Activated CD4-positive, alpha-beta T cell treated with anti-CD3 and anti-CD28 coated beads, Interleukin-2, Interleukin-4, amounts not matched to agents 100 ng/mL and 50 ng/mL, durations not matched to agents 16 hours and 8 hours (primary cell): ENCODE measurements around the gene CNOT6.

Experiments used
- DNase-seq: peaks from one replicate; pipeline ENCODE4 v3.0.0-alpha.2; 2020; ENCODE audit warnings: low spot score

Gene CNOT6

GRCh38 chr5:180601591-180602480, 107.7 kb downstream of the CNOT6 start:
- no peak for DNase-seq

DNA sequence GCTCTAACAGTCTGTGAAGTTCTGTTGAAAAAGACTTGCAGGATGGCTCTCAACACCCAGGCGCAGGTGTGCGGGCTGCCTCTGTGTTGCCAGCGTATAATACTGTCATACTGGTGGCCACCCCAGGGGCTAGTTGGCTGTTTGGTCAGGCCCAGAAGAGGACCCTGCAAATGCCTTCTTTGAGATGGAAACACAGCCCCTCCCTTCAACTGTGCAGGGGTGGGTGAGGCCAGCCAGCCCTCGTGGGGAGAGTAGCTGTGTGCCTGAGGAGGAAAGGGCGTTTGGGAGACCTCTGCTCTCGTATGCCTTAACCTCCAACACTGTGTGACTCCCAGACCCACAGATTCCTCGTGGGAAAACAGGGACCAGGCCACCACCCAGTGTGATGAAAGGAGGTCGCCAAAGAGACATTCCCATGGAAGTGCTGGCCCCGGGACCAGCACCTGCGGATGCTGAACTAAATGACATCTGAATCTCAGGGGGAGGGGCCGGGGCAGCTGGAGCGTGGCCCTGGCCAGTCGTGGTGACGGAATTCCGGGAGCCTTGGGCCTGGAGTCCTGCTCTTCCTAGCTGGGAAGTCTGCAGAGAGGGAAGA, 108.4 kb downstream of the CNOT6 start:
- DNase-seq, result no peak

GRCh38 chr5:180603076-180603594, 109.0 kb downstream of the CNOT6 start:
- no peak for DNase-seq

- DNase-seq, result no peak
These were observed 110.1 kb downstream of the CNOT6 start for GRCh38 chr5:180604271-180604670.

DNA sequence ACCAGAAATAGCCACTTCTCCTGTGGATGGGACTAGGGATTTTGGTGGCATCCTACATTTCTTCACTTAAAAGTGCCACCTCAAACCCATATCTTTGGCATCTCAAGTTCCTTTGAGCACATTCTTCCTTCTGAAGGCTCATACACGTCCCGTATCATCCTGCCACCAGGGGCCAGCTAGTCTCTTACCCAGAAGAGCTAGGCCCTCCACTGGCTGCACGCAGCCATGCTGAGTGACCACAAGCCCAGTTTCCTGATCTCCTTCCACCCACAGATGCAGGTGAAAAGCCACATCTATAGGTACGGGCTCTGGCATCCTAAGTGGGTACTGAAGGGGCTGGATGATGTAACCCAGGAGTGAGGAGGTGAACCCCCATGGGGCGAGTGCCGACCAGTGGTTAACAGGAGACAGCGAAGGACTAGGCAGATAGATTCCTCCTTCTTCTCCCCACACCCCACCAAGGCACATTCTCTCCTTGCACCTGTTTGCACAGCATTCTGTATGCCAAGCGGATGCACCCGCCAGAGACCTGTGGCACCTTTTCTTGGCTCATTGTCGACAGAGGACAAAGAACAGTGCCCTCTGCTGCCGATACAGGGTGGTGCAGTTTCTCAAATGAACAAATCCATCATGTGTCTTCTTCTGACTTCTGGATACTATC, 111.5 kb downstream of the CNOT6 start:
- DNase-seq, result peak; percentile 71

DNA sequence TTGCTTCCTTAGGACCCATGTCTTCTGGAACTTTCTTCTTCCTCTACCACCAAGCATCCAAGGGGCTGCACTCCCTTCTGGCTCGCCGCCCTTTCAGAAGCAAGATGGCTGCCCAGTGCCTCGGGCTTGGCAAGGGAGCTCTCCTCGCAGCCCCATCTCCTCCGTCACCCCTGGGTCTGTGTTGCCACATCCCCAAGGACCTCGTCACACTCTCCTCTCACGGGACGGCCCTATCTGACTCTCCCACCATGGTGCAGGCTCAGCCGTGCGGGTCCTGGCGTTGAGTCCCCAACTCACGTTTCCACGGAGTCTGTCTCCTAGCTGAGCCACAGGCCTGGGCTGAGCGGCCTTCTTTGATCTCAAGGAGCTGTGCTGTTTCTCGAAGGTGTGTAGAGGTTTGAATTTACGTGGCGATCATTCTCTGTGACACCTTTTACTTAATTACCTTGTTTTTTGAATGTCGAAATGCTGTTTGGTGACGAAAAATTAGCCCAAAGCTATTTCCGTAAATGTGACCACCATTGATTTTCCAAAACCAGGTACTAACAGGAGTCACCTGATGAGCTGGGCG, 112.1 kb downstream of the CNOT6 start:
- DNase-seq, result no peak

DNA sequence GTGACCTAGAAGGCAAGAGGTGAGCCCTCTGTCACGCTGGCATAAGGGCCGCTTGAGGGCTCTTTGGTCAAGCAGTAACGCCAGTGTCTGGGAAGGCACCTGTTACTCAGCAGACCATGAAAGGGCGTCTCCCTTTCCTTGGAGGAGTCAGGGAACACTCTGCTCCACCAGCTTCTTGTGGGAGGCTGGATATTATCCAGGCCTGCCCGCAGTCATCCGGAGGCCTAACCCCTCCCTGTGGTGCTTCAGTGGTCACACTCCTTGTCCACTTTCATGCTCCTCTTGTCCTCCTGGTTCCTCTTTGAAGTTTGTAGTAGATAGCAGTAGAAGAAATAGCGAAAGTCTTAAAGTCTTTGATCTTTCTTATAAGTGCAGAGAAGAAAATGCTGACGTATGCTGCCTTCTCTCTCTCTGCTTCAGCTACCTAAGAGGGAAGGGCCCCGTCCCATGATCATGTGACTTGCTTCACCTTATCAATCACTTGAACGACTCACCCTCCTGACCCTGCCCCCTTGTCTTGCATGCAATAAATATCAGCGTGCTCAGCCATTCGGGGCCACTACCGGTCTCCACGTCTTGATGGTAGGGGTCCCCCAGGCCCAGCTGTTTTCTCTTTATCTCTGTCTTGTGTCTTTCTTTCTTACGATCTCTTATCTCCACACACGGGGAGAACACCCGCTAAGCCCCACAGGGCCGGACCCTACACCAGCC, 113.8 kb downstream of the CNOT6 start:
- DNase-seq, result peak; percentile 30

GRCh38 chr5:180608572-180609310, 114.6 kb downstream of the CNOT6 start:
- no peak for DNase-seq

DNA sequence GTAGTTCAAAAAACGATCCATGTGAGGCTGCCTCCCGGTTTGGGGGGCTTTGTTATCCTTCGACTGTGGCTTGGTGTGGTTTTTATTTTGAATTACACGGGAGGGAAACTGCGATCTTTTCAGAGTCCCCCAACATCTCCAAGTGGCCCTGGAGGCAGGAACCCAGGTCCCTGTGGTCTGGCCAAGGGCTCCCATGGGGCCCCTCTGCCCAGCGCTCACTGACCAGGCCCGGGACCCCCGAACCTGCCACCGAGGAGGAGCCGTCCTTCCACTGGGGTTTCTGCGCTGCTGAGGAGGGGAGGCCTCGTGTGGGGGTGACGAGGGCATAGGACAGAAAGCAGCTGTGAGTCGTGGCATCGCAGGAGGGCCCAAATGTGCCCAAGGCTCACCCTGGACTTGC, 115.2 kb downstream of the CNOT6 start:
- DNase-seq, result no peak

DNA sequence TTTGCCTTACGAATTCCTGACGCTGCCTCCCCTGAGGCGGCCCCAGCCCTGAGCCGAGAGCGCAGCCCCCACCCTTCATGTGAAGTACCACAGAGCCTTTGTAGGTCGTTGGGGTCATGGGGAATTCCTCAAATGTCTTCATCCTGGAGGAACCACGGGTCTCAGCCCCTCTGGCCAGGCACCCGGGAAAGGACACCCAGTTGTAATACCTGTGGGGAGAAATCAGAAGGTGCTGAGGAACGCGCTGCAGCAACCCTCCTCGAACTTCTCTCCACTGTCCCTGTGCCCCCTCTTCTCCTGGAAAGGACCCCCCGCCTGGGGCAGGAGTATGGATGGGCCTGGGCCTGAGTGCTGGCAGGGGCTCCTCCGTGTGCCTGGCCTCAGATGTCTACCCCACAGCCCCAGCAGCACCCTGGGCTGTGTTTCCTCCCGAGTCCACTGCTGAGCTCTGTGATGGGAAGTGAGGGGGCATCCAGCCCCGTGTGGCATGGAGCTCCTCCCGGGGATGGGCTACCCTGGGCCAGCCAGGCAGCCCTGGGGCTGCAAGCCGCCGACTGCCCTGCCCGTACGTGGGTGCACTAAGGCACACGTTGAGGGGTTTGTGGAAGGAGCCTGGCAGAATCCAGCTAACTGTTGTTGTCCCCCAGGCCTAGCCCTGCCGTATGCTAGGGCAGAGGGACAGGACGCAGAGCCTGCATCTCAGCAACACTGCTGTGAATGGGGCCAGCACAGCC, 115.8 kb downstream of the CNOT6 start:
- DNase-seq, result no peak

- no peak for DNase-seq
These were observed 117.1 kb downstream of the CNOT6 start for GRCh38 chr5:180611140-180611850.

GRCh38 chr5:180612683-180613082, 118.5 kb downstream of the CNOT6 start:
- no peak for DNase-seq

GRCh38 chr5:180613188-180613813, 119.1 kb downstream of the CNOT6 start:
- DNase-seq, result no peak

DNA sequence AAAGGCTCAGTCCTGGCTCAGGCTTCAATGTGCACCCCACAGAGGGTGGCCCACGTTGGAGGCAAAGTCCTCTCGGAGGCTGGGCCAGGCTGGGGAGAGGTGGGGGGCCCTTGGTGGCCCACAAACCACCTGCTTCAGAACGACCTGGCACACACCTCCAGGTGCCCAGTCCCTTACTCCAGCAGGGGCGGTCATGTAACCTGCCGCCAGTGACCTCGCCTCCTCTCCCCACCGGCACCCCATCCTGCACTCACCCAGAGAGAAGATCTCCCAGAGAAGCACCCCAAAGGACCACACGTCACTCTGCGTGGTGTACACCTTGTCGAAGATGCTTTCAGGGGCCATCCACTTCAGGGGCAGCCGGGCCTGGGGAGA, 119.6 kb downstream of the CNOT6 start:
- no peak for DNase-seq

- no peak for DNase-seq
These were observed 124.3 kb downstream of the CNOT6 start for GRCh38 chr5:180618487-180618828.

DNA sequence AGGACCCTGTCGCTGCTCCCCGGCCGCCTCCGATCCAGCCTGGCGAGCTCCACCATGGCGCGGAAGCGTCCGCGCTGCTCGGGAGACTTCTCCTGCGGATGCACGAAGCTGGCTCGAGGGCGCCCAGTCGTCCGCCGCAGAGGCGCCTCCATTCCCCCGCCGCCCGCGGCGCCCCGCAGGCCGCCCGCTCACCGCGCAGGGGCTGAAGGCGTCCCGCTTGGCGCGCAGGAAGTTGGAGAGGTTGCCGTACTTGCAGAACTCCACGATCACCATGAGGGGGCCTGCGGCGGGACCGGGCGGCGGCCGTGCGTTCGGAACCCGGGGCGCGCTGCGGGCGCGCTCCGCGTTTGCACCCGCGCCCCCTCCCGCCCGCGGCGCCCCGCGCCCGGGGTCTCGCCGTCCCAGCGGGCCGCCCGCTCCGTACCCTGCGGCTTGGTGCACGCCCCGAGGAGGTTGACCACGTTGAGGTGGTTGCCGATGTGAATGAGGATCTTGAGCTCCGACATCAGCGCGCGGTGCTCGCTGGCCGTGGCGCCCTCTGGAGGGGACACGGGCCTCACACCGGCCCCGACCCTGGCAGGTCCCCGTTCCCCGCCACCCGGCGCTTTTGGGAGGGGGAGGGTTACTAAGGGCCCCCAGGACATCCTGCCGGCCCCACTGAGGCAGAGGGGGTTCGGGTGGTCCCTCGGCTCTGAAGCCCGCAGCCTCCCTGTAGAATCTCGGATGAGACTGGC, 124.8 kb downstream of the CNOT6 start:
- peak; percentile 36 for DNase-seq

GRCh38 chr5:180619563-180619915, 125.4 kb downstream of the CNOT6 start:
- no peak for DNase-seq

GRCh38 chr5:180620014-180620413, 125.8 kb downstream of the CNOT6 start:
- no peak for DNase-seq

- no peak for DNase-seq
These were observed 127.1 kb downstream of the CNOT6 start for GRCh38 chr5:180621311-180621710.
